OCI-LY1 (cell line): Measurements from ENCODE around the gene SLC37A1.
A peak's percentile ranks its signal among the peaks of the same experiment; 100 is the strongest.

Source experiments
- H2AFZ ChIP-seq: fragments of 200-600 bp; sonication (generic), shearing (Covaris generic); 2 replicates; pipeline ENCODE4 v1.6.0; 2014; ENCODE audit warnings: antibody characterized with exemption, mild to moderate bottlenecking, low read length
- H3F3A ChIP-seq: fragments of 200-600 bp; sonication (generic), shearing (Covaris generic); 2 replicates; pipeline ENCODE4 v1.6.0; 2014; ENCODE audit warnings: mild to moderate bottlenecking, antibody characterized with exemption, low read length, moderate library complexity; ENCODE audit not compliant: insufficient read depth
- H3K27ac ChIP-seq: fragments of 200-600 bp; sonication (generic); 2 replicates; pipeline ENCODE4 v1.5.1; 2014; ENCODE audit warnings: low read length, mixed run types, mild to moderate bottlenecking, low read depth; ENCODE audit not compliant: poor library complexity, severe bottlenecking
- H3K27me3 ChIP-seq: fragments of 200-600 bp; sonication (generic); 2 replicates; pipeline ENCODE4 v1.6.0; 2014; ENCODE audit warnings: antibody characterized with exemption, mild to moderate bottlenecking, low read length, moderate library complexity; ENCODE audit not compliant: insufficient read depth
- H3K36me3 ChIP-seq: fragments of 200-600 bp; sonication (generic); 2 replicates; pipeline ENCODE4 v1.6.1; 2014; ENCODE audit warnings: mild to moderate bottlenecking, antibody characterized with exemption, low read length, moderate library complexity, mixed read lengths; ENCODE audit not compliant: insufficient read depth
- H3K4me1 ChIP-seq: fragments of 200-600 bp; sonication (generic); 2 replicates; pipeline ENCODE4 v1.5.1; 2014; ENCODE audit warnings: mild to moderate bottlenecking, low read length, moderate library complexity; ENCODE audit not compliant: insufficient read depth, severe bottlenecking
- H3K4me2 ChIP-seq: fragments of 200-600 bp; sonication (generic), shearing (Covaris generic); 2 replicates; pipeline ENCODE4 v1.6.1; 2014; ENCODE audit warnings: low read length
- H3K4me3 ChIP-seq: fragments of 200-600 bp; sonication (generic); 2 replicates; pipeline ENCODE4 v1.5.1; 2014; ENCODE audit warnings: low read length, low read depth, mild to moderate bottlenecking, mixed read lengths; ENCODE audit not compliant: poor library complexity, severe bottlenecking
- H3K79me2 ChIP-seq: fragments of 200-600 bp; shearing (Covaris generic); 2 replicates; pipeline ENCODE4 v1.6.1; 2016; ENCODE audit warnings: mixed run types, low read length, mixed read lengths; ENCODE audit not compliant: insufficient read depth
- H3K9ac ChIP-seq: fragments of 200-600 bp; sonication (generic), shearing (Covaris generic); 2 replicates; pipeline ENCODE4 v1.6.1; 2014; ENCODE audit warnings: mild to moderate bottlenecking, low read length, mixed read lengths
- H3K9me2 ChIP-seq: fragments of 200-600 bp; sonication (generic), shearing (Covaris generic); 2 replicates; pipeline ENCODE4 v1.6.1; 2014; ENCODE audit warnings: low read depth, mild to moderate bottlenecking, low read length, mixed read lengths
- H3K9me3 ChIP-seq: fragments of 200-600 bp; shearing (Covaris generic); 2 replicates; pipeline ENCODE4 v1.6.1; 2014; ENCODE audit warnings: low read length, mixed read lengths
- H4K20me1 ChIP-seq: fragments of 200-600 bp; sonication (generic), shearing (Covaris generic); 2 replicates; pipeline ENCODE4 v1.6.0; 2016; ENCODE audit warnings: mild to moderate bottlenecking, low read length; ENCODE audit not compliant: insufficient read depth
- CTCF ChIP-seq: fragments of 200-600 bp; sonication (generic), shearing (Covaris generic); IDR thresholded peaks from 2 replicates; pipeline ENCODE4 v1.5.1; 2017; ENCODE audit warnings: mild to moderate bottlenecking, antibody characterized with exemption, low read length, moderate library complexity, mixed read lengths
- EZH2 ChIP-seq: fragments of 200-600 bp; sonication (generic), shearing (Covaris generic); IDR thresholded peaks from 2 replicates; pipeline ENCODE4 v1.8.0; 2017; ENCODE audit warnings: borderline replicate concordance, mixed run types, mild to moderate bottlenecking, antibody characterized with exemption, low read length, moderate library complexity, mixed read lengths

Gene SLC37A1

GRCh38 chr21:42563686-42564085 lies 50.0 kb downstream of the SLC37A1 start:
- Histone ChIP-seq H3K27ac (peak overlapping the region; percentile 85), H3K9ac (no peak overlapping the region), H3K9me3 (no peaks in the 10 kb centered on the region), H2AFZ (no peak overlapping the region), H3K4me2 (no peak overlapping the region), H3F3A (no peaks in the 10 kb centered on the region), H3K79me2 (no peaks in the 10 kb centered on the region), H3K4me1 (peaks cover 48% of the 10 kb centered on the region), H4K20me1 (no peaks in the 10 kb centered on the region), H3K36me3 (peaks cover 4% of the 10 kb centered on the region), H3K4me3 (no peak overlapping the region), H3K9me2 (no peaks in the 10 kb centered on the region), H3K27me3 (no peaks in the 10 kb centered on the region)
- TF ChIP-seq EZH2 (no peak), CTCF (no peak)

- no peaks in the 10 kb centered on the region for H4K20me1 ChIP-seq
- no peak overlapping the region for H3K4me2 ChIP-seq
- H3K9me2 ChIP-seq = no peaks in the 10 kb centered on the region
- peaks cover 51% of the 10 kb centered on the region for H3K4me1 ChIP-seq
- H3K4me3 ChIP-seq = no peak overlapping the region
- no peaks in the 10 kb centered on the region for H3F3A ChIP-seq
- TF ChIP-seq CTCF (no peak), EZH2 (no peak)
- H3K27me3 ChIP-seq = no peaks in the 10 kb centered on the region
- no peak overlapping the region for H3K9ac ChIP-seq
- no peak overlapping the region for H3K27ac ChIP-seq
- H2AFZ ChIP-seq = no peak overlapping the region
- H3K79me2 ChIP-seq = no peaks in the 10 kb centered on the region
- H3K36me3 ChIP-seq = peaks cover 4% of the 10 kb centered on the region
- H3K9me3 ChIP-seq = no peaks in the 10 kb centered on the region
Measured at GRCh38 chr21:42564561-42564971, 50.9 kb downstream of the SLC37A1 start.

- no peaks in the 10 kb centered on the region for H3K79me2 ChIP-seq
- no peak overlapping the region for H2AFZ ChIP-seq
- no peaks in the 10 kb centered on the region for H3K27me3 ChIP-seq
- no peaks in the 10 kb centered on the region for H3K9me2 ChIP-seq
- no peaks in the 10 kb centered on the region for H3F3A ChIP-seq
- peaks cover 4% of the 10 kb centered on the region for H3K36me3 ChIP-seq
- no peak overlapping the region for H3K9ac ChIP-seq
- no peak overlapping the region for H3K4me2 ChIP-seq
- H4K20me1 ChIP-seq = no peaks in the 10 kb centered on the region
- TF ChIP-seq EZH2 (no peak), CTCF (no peak)
- H3K4me3 ChIP-seq = no peak overlapping the region
- H3K9me3 ChIP-seq = no peaks in the 10 kb centered on the region
- H3K4me1 ChIP-seq = peaks cover 46% of the 10 kb centered on the region
- H3K27ac ChIP-seq = no peak overlapping the region
Measured at GRCh38 chr21:42565206-42565810, 51.7 kb downstream of the SLC37A1 start.
